GM23338 (cell line): ENCODE measurements around the gene SEH1L. TPM values are rescaled to one million over a fixed set of nuclear protein-coding genes. Genes with fewer than 3 reads are reported as not detected.

Source experiments
- ATAC-seq: fragments of 200-7000 bp; cut with Tn5 transposase; 3 replicates; pipeline ENCODE4 v1.9.1; 2020
- DNase-seq: peaks from one replicate; pipeline ENCODE4 v3.0.0-alpha.2; 2015; ENCODE audit warnings: low spot score
- H2AFZ ChIP-seq: fragments of 200-600 bp; sonication (generic); 2 replicates; pipeline ENCODE4 v1.8.0; 2016; ENCODE audit warnings: antibody characterized with exemption, mild to moderate bottlenecking, moderate library complexity
- H3F3A ChIP-seq: fragments of 200-600 bp; sonication (generic); replicated peaks from 2 replicates; pipeline ENCODE4 v1.8.0; 2017; ENCODE audit warnings: antibody characterized with exemption, mixed run types, low read depth
- H3K27ac ChIP-seq: fragments of 200-600 bp; sonication (generic); 2 replicates; pipeline ENCODE4 v1.6.1; 2016; ENCODE audit warnings: low read depth
- H3K27me3 ChIP-seq: fragments of 200-600 bp; sonication (generic); 2 replicates; pipeline ENCODE4 v1.8.0; 2016; ENCODE audit warnings: mild to moderate bottlenecking, mixed run types, moderate library complexity; ENCODE audit not compliant: insufficient read depth
- H3K36me3 ChIP-seq: fragments of 200-600 bp; sonication (generic); 2 replicates; pipeline ENCODE4 v1.8.0; 2016; ENCODE audit warnings: mild to moderate bottlenecking; ENCODE audit not compliant: insufficient read depth
- H3K4me1 ChIP-seq: fragments of 200-600 bp; sonication (generic); 2 replicates; pipeline ENCODE4 v1.8.0; 2016; ENCODE audit warnings: mild to moderate bottlenecking, moderate library complexity; ENCODE audit not compliant: insufficient read depth
- H3K4me2 ChIP-seq: fragments of 200-600 bp; sonication (generic); 2 replicates; pipeline ENCODE4 v1.7.1; 2017; ENCODE audit warnings: mixed run types
- H3K4me3 ChIP-seq: fragments of 200-600 bp; sonication (generic); 2 replicates; pipeline ENCODE4 v1.6.1; 2016; ENCODE audit warnings: mixed run types
- H3K79me2 ChIP-seq: fragments of 200-600 bp; sonication (generic); replicated peaks from 2 replicates; pipeline ENCODE4 v1.8.0; 2017; ENCODE audit warnings: mild to moderate bottlenecking; ENCODE audit not compliant: insufficient read depth
- H3K9me2 ChIP-seq: fragments of 200-600 bp; sonication (generic); 2 replicates; pipeline ENCODE4 v1.8.0; 2017; ENCODE audit not compliant: insufficient read depth
- H4K20me1 ChIP-seq: fragments of 200-600 bp; sonication (generic); replicated peaks from 2 replicates; pipeline ENCODE4 v1.8.0; 2017; ENCODE audit warnings: mild to moderate bottlenecking; ENCODE audit not compliant: insufficient read depth
- H3K27ac Mint-ChIP-seq: 2 replicates; pipeline ENCODE4 v1.8.0; 2020; ENCODE audit warnings: inconsistent platforms, mild to moderate bottlenecking, moderate library complexity, mixed read lengths
- H3K27me3 Mint-ChIP-seq: 3 replicates; pipeline ENCODE4 v1.8.0; 2022; ENCODE audit warnings: low read depth, mild to moderate bottlenecking, moderate library complexity, mixed read lengths, inconsistent platforms; ENCODE audit not compliant: insufficient read depth, poor library complexity
- H3K36me3 Mint-ChIP-seq: 3 replicates; pipeline ENCODE4 v1.8.0; 2021; ENCODE audit warnings: low read depth, mild to moderate bottlenecking, inconsistent platforms, moderate library complexity, mixed read lengths
- H3K4me1 Mint-ChIP-seq: 3 replicates; pipeline ENCODE4 v1.8.0; 2020; ENCODE audit warnings: mild to moderate bottlenecking, inconsistent platforms, mixed read lengths
- H3K4me3 Mint-ChIP-seq: 3 replicates; pipeline ENCODE4 v1.8.0; 2021; ENCODE audit warnings: moderate library complexity, mild to moderate bottlenecking, inconsistent platforms, mixed read lengths
- H3K9me3 Mint-ChIP-seq: 3 replicates; pipeline ENCODE4 v1.8.0; 2020; ENCODE audit warnings: moderate library complexity, mild to moderate bottlenecking, inconsistent platforms, mixed read lengths
- CREB1 ChIP-seq: fragments of 250-450 bp; sonication (Bioruptor Pico); IDR thresholded peaks from 2 replicates; pipeline ENCODE4 v1.5.0; 2020; ENCODE audit warnings: low read depth, mild to moderate bottlenecking, moderate library complexity
- CTCF ChIP-seq, 2 experiments: fragments of 200-600 bp in 1 of 2; sonication (generic) in 1 of 2; conservative IDR thresholded peaks; 2 replicates each; pipeline versions ENCODE4 v1.5.1 to v1.6.1; 2016 to 2017; ENCODE audit warnings: antibody characterized with exemption in 2 of 2, low read depth in 2 of 2, mild to moderate bottlenecking in 2 of 2, moderate library complexity in 1 of 2
- ETS1 ChIP-seq: IDR thresholded peaks from 2 replicates; pipeline ENCODE4 v1.6.1; 2016; ENCODE audit warnings: antibody characterized with exemption
- EZH2 ChIP-seq: fragments of 200-600 bp; sonication (generic); IDR thresholded peaks from one replicate; pipeline ENCODE4 v1.8.0; 2017; ENCODE audit warnings: antibody characterized with exemption, mild to moderate bottlenecking, low read depth; ENCODE audit not compliant: unreplicated experiment
- EZH2phosphoT487 ChIP-seq: fragments of 200-600 bp; sonication (generic); IDR thresholded peaks from one replicate; pipeline ENCODE4 v1.8.1; 2018; ENCODE audit warnings: antibody characterized with exemption; ENCODE audit not compliant: unreplicated experiment
- NANOG ChIP-seq: IDR thresholded peaks from 2 replicates; pipeline ENCODE4 v1.6.1; 2016; ENCODE audit warnings: antibody characterized with exemption, borderline replicate concordance
- POLR2AphosphoS5 ChIP-seq: IDR thresholded peaks from 2 replicates; pipeline ENCODE4 v1.6.1; 2016; ENCODE audit warnings: antibody characterized with exemption, low read depth
- STAT1 ChIP-seq: IDR thresholded peaks from one replicate; pipeline ENCODE4 v1.6.1; 2016; ENCODE audit warnings: antibody characterized with exemption; ENCODE audit not compliant: unreplicated experiment
- ZNF114 ChIP-seq: fragments of 250-450 bp; sonication (Bioruptor Pico); IDR thresholded peaks from 2 replicates; pipeline ENCODE4 v1.5.0; 2020; ENCODE audit warnings: mild to moderate bottlenecking, moderate library complexity
- ZNF331 ChIP-seq: fragments of 250-450 bp; sonication (Bioruptor Pico); IDR thresholded peaks from 2 replicates; pipeline ENCODE4 v1.5.0; 2020; ENCODE audit warnings: low read depth, mild to moderate bottlenecking, moderate library complexity
- ZNF462 ChIP-seq: fragments of 250-450 bp; sonication (Bioruptor Pico); IDR thresholded peaks from 2 replicates; pipeline ENCODE4 v1.5.0; 2020; ENCODE audit warnings: mild to moderate bottlenecking, moderate library complexity
- polyA plus RNA-seq: library from polyadenylated mRNA; unstranded; fragments of >200 nt; fragmentation: Nextera tagmentation; extraction: Ambion mirVana; gene quantifications from 2 replicates; pipeline ENCODE4 v1.2.1, GENCODE V29; 2016
- total RNA-seq: library from RNA; depleted of rRNA; stranded (reverse); fragments of >200 nt; shearing (Covaris generic); gene quantifications from 2 replicates; pipeline ENCODE4 v1.2.3, GENCODE V29; 2014

Gene SEH1L
- total and polyA plus RNA-seq, 2 experiments from 2014 or later, result 46.9 to 72.0 TPM

- TF ChIP-seq ETS1 (no peak), POLR2AphosphoS5 (no peak), STAT1 (no peak), ZNF331 (CRISPR knock-in tag) (no peak), CTCF (conservative IDR thresholded peaks at IDR 0.05; ENCODE audit: low read depth in 2 of 2) (no peak), CREB1 (no peak), EZH2 (no peak), EZH2phosphoT487 (no peak), NANOG (no peak)
Measured at GRCh38 chr18:12960853-12961397, 13.1 kb downstream of the SEH1L start (continued).

- Histone ChIP-seq H3K79me2 (peaks cover 58% of the 10 kb centered on the region), H3K27me3 (no peaks in the 10 kb centered on the region), H3K27ac (no peak overlapping the region), H3K4me1 (no peaks in the 10 kb centered on the region), H3K4me2 (no peak overlapping the region), H3K9me2 (no peaks in the 10 kb centered on the region), H2AFZ (no peak overlapping the region), H3K4me3 (no peak overlapping the region), H3K36me3 (peaks cover 23% of the 10 kb centered on the region), H3F3A (no peaks in the 10 kb centered on the region), H4K20me1 (peaks cover 28% of the 10 kb centered on the region)
- H3K36me3 Mint-ChIP-seq, result peaks cover 71% of the 10 kb centered on the region
- no peaks in the 10 kb centered on the region for H3K4me1 Mint-ChIP-seq
- ATAC-seq (no peak), DNase-seq (no peak)
- H3K27me3 Mint-ChIP-seq, result peaks cover 3% of the 10 kb centered on the region
- H3K4me3 Mint-ChIP-seq, result no peak overlapping the region
- no peaks in the 10 kb centered on the region for H3K9me3 Mint-ChIP-seq
- no peak overlapping the region for H3K27ac Mint-ChIP-seq
- TF ChIP-seq ZNF462 (CRISPR knock-in tag) (no peak), ZNF114 (no peak), CTCF (conservative IDR thresholded peaks at IDR 0.05; ENCODE audit: low read depth in 2 of 2) (no peak)
Measured at GRCh38 chr18:12963069-12963468, 15.3 kb downstream of the SEH1L start.
